CD4-positive, alpha-beta T cell treated with Interleukin-15 for 4 hours (primary cell): ENCODE results near the gene FAF2.
A peak's percentile ranks its signal among the peaks of the same experiment; 100 is the strongest.
"Not testable (repeated sequence)": the region's sequence is repeated elsewhere in the genome, so short reads cannot be mapped to it uniquely, and the experiment has no call there.

ENCODE experiments used
- DNase-seq: peaks from one replicate; pipeline ENCODE4 v3.0.0-alpha.2; 2020; ENCODE audit warnings: low spot score

The FAF2 gene

DNA sequence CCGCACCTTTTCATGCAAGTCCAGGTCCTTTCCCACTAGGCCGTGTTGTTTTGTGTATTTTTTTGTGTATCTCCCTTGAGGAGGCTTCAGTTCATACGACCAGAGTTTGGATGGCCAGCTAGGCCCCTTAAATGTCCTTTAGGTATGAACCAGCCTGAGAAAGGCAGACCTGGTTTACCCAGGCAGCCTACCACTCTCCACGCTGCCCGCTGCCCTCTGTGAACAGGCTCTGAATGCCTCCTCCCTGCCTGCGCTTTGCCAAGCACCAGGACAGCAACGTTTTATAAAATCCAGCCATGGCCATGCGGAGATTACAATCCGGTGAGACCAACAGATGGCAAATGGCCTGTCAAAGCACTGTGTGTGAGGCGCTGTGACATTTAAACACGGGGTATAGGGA lies 31.2 kb upstream of the FAF2 start:
- no peak for DNase-seq

DNA sequence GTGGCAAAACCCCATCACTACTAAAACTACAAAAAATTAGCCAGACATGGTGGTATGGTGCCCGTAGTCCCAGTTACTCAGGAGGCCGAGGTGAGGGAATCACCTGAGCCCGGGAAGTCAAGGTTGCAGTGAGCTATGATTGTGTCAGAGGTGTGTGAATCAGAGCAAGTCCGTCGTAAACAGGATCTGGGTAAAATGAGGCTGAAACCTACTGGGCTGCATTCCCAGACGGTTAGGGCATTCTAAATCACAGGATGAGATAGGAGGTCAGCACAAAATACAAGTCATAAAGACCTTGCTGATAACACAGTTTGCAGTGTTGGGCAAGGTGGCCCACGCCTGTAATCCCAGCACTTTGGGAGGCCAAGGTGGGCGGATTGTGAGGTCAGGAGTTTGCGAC lies 29.9 kb upstream of the FAF2 start:
- DNase-seq, result no peak

DNA sequence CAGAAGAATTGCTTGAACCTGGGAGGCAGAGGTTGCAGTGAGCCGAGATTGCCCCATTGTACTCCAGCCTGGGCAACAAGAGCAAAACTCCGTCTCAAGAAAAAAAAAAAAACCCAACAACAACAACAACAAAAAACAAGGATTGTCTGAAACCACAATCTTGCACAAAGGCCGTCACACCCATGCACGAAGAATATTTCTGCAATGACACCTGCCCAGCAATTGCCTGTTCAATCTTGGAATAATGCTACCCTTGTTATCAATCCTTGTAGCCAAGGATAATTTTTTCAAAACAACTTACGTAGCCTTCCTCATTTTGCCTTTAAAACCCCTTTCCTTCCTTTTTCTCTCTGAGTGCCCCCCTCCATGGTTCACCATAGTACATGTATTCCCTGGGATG lies 28.1 kb upstream of the FAF2 start:
- DNase-seq, result no peak

DNA sequence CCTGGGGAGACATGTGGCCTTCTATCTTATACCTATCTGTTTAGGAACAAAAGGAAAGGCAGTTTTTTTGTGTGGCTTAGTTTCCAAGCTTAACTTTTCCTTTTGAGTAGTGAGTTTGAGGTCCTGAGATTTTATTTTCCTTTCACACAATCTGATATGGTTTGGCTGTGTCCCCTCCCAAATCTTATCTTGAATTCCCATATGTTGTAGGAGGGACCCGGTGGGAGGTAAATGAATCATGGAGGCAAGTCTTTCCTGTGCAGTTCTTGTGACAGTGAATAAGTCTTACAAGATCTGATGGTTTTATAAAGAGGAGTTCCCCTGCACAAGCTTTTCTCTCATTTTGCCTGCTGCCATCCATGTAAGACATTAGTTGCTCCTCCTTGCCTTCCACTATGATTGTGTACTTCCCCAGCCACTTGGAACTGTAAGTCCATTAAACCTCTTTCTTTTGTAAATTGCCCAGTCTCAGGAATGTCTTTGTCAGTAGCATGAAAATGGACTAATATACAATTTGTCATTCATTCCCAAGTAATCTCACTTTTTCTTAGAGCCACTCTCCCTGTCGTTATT lies 27.1 kb upstream of the FAF2 start:
- no peak for DNase-seq

GRCh38 chr5:176424181-176424580 lies 24.0 kb upstream of the FAF2 start:
- DNase-seq, result no peak

DNA sequence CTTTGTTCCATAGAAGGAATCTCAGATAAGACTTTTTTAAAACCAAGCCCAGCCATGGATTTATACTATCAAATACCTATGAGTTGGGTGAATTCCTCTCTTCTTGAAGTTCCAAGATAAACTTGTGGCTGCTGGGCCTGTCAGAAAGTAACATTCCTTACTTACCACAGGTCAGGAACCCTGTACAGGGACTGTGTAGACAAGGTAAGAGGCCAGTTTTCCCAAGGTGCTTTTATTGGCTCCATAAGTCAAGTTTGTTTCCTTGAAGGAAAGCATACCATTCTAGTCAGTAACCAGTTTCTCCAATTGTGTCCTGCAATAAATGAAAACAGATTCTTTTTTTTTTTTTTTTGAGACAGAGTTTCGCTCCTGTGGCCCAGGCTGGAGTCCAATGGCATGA lies 23.0 kb upstream of the FAF2 start:
- DNase-seq, result no peak

DNA sequence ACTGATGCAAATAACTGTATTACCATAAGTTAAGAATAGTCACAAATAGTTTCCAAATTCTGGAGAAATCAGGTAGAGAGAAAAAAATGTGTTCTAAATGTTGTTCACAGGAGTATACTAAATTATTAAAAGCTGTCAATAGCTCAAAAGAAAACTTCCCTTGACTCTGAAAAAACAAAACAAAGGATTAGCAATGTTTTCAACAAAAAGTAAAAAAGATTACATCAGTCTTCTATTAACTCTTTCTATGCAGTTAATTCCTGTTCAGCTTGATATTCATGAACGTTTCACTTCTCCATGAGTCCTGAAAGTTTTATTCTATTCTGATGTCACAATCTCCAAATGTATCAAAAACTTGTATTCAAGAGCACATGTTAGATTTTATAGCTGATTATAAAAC lies 22.4 kb upstream of the FAF2 start:
- no peak for DNase-seq

GRCh38 chr5:176426876-176427275 lies 21.3 kb upstream of the FAF2 start:
- no peak for DNase-seq

GRCh38 chr5:176427971-176428370 lies 20.2 kb upstream of the FAF2 start:
- DNase-seq, result no peak

DNA sequence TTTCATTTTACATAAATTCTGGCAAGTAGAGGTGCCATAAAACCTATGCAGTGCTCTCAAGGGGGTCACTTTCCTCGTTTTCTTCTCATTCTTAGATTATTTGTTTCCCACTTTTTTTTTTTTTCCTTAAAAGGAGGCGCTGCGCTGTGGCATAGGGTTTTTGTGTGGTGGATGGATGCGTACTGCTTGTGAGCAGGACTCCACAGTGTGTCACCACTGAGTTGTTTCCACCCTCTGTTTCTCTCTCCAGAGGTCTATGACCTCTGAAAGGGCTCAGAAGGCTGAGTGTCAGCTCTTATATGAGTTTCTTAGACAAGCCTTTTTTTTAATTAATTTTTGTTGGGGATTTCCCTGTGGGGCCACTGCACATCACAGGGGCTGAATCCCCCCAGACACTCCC lies 18.2 kb upstream of the FAF2 start:
- DNase-seq, result no peak

- no peak for DNase-seq
Observed at GRCh38 chr5:176432707-176433106, 15.5 kb upstream of the FAF2 start.

- peak; percentile 14 for DNase-seq
Observed at GRCh38 chr5:176436656-176437055, 11.5 kb upstream of the FAF2 start.

DNA sequence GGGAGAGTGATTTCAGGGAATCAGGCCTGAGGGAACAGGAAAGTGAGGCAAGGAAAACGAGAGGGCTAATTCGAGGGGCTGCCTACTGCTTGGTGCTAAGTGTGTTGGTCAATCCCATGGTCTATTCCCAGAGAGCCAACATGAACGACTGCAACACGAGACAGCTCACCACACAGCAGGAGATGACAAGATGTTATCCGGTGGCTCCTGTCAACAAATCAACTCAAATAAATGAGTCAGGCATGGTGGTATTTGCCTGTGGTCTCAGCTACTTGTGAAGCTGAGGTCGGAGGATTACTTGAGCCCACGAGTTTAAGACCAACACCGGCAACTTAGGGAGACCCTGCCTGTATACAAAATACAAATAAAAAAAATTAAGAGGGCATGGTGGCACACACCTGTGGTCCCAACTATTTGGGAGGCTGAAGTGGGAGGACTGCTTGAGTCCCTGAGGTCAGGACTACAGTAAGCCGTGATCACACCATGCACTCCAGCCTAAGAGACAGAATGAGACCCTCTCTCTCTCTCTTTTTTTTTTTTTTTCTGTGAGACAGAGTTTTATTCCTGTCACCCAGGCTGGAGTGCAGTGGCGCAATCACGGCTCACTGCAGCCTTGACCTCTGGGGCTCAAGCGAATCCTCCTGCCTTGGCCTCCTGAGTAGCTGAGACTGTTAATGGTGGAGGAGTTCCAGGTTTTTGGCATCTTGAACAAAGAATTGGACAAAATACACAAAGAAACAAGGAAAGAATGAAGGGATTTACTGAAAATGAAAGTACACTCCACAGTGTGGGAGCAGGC lies 9.0 kb upstream of the FAF2 start:
- no peak for DNase-seq

GRCh38 chr5:176440927-176441706 lies 7.1 kb upstream of the FAF2 start:
- DNase-seq, result no peak

DNA sequence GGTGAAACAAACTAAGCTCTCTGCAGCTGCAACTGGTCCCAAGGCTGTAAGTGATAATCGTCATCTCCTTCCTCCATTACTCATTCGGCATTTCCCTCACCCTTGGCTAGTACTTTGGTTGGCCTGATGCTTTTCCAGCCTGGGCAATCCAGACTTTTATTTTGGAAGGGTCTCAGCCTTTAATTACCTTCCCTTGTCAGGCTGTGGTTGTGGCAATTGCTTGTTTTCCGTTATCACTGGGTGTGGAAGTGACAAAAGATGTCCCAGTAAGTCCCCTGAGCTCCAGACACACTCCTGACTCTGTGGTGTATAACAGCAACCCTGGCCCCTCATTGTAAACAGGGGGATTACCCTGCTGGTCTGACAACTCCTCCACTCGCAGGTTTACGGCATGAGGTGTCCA lies 6.3 kb upstream of the FAF2 start:
- DNase-seq, result no peak

GRCh38 chr5:176442911-176443310 lies 5.3 kb upstream of the FAF2 start:
- DNase-seq, result not testable (repeated sequence)

DNA sequence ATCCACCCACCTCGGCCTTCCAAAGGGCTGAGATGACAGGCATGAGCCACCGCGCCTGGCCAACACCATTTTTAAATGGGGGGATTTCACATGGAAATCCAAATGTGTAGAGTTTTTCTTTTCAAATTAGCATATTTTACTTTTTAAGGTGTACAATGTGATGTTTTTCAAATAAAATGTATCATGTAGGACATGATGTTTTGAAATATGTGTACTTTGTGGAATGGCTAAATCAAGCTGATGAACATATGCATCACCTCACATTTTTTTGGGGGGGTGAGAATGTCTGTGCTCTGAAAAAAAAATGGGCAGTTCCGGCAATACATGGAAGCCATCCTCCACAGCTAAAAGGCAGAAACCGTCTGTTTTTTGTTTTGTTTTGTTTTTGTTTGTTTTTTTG lies 3.4 kb upstream of the FAF2 start:
- DNase-seq, result no peak

DNA sequence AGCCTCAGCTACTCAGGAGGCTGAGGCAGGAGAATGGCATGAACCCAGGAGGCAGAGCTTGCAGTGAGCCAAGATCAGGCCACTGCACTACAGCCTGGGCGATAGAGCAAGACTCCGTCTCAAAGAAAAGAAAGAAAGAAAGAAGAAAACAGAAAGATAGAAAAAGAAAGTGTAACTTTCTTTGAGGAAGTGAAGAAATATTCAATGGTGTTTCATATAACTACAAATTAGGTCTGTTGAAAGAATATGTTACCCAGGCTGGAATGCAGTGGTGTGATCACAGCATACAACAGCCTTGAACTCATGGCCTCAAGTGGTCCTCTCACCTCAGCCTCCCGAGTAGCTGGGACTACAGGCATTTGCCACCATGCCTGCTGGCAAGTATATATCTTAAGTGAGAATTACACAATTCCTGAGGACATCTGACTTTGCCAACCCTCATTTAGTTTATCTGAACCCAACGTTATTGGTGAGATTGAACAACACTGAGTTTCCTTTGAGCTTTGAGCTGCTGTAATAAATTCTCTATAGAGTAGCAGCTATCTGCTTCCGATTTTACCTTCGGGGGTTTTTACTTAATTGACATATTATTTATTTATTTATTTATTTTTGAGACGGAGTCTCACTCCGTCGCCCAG lies 2.0 kb upstream of the FAF2 start:
- no peak for DNase-seq

- DNase-seq, result no peak
Observed at GRCh38 chr5:176446884-176447590, 1.1 kb upstream of the FAF2 start.

GRCh38 chr5:176447591-176447977 lies 601 bp upstream of the FAF2 start:
- DNase-seq, result peak; percentile 7

DNA sequence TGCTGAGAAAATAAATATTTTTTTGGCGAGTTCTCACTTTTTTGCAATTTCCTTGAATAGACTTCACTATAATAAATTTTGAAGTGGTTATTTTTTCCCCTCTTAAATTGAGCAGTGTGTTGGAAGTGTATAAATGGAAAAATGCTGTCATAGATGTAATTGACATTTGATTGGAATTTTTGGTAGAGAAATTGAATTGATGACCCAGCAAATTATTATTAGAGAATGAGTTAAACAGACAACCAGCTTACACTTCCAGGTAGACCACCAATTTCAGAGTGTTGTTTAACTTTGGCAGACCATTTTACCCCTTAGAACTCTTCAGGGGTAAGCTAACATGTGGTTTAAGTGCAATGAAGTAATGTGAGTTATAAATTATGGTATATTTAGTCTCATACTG lies 1.9 kb downstream of the FAF2 start:
- no peak for DNase-seq

DNA sequence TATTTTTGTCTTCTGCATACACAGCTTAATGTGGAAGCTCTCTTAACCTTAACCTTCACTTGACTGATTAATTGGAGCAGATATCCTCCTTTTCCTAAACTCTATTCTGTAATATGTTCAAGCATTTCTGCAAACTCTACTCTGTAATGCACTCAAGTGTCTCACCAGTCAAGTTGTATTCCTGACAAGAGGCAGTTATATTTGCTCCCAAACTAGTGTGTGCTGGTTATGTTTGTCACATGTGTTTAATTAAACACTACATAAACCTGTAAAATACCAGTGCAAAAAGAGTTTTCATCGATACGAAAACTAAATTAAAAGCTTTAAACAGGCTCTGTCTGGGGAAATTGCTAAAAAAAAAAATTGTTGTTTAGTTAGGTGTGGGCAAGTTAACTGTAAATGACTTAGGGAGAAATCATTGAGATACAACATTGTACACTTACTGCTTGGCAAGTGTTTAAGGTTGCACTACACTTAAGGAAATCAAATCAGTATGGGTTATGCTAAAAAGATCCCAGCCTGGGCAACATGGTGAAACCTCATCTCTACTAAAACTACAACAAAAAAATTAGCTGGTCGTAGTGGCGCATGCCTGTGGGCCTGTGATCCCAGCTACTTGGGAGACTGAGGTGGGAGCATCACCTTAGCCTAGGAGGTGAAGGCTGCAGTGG lies 6.7 kb downstream of the FAF2 start:
- DNase-seq, result no peak
